GM23338 (cell line): ENCODE data around the gene TMEM179. TPM values are rescaled to one million over a fixed set of nuclear protein-coding genes. Genes with fewer than 3 reads are reported as not detected.

Experiments
- ATAC-seq: fragments of 200-7000 bp; cut with Tn5 transposase; 3 replicates; pipeline ENCODE4 v1.9.1; 2020
- DNase-seq: peaks from one replicate; pipeline ENCODE4 v3.0.0-alpha.2; 2015; ENCODE audit warnings: low spot score
- H2AFZ ChIP-seq: fragments of 200-600 bp; sonication (generic); 2 replicates; pipeline ENCODE4 v1.8.0; 2016; ENCODE audit warnings: antibody characterized with exemption, mild to moderate bottlenecking, moderate library complexity
- H3F3A ChIP-seq: fragments of 200-600 bp; sonication (generic); replicated peaks from 2 replicates; pipeline ENCODE4 v1.8.0; 2017; ENCODE audit warnings: antibody characterized with exemption, mixed run types, low read depth
- H3K27ac ChIP-seq: fragments of 200-600 bp; sonication (generic); 2 replicates; pipeline ENCODE4 v1.6.1; 2016; ENCODE audit warnings: low read depth
- H3K27me3 ChIP-seq: fragments of 200-600 bp; sonication (generic); 2 replicates; pipeline ENCODE4 v1.8.0; 2016; ENCODE audit warnings: mild to moderate bottlenecking, mixed run types, moderate library complexity; ENCODE audit not compliant: insufficient read depth
- H3K36me3 ChIP-seq: fragments of 200-600 bp; sonication (generic); 2 replicates; pipeline ENCODE4 v1.8.0; 2016; ENCODE audit warnings: mild to moderate bottlenecking; ENCODE audit not compliant: insufficient read depth
- H3K4me1 ChIP-seq: fragments of 200-600 bp; sonication (generic); 2 replicates; pipeline ENCODE4 v1.8.0; 2016; ENCODE audit warnings: mild to moderate bottlenecking, moderate library complexity; ENCODE audit not compliant: insufficient read depth
- H3K4me2 ChIP-seq: fragments of 200-600 bp; sonication (generic); 2 replicates; pipeline ENCODE4 v1.7.1; 2017; ENCODE audit warnings: mixed run types
- H3K4me3 ChIP-seq: fragments of 200-600 bp; sonication (generic); 2 replicates; pipeline ENCODE4 v1.6.1; 2016; ENCODE audit warnings: mixed run types
- H3K79me2 ChIP-seq: fragments of 200-600 bp; sonication (generic); replicated peaks from 2 replicates; pipeline ENCODE4 v1.8.0; 2017; ENCODE audit warnings: mild to moderate bottlenecking; ENCODE audit not compliant: insufficient read depth
- H3K9me2 ChIP-seq: fragments of 200-600 bp; sonication (generic); 2 replicates; pipeline ENCODE4 v1.8.0; 2017; ENCODE audit not compliant: insufficient read depth
- H4K20me1 ChIP-seq: fragments of 200-600 bp; sonication (generic); replicated peaks from 2 replicates; pipeline ENCODE4 v1.8.0; 2017; ENCODE audit warnings: mild to moderate bottlenecking; ENCODE audit not compliant: insufficient read depth
- H3K27ac Mint-ChIP-seq: 2 replicates; pipeline ENCODE4 v1.8.0; 2020; ENCODE audit warnings: inconsistent platforms, mild to moderate bottlenecking, moderate library complexity, mixed read lengths
- H3K27me3 Mint-ChIP-seq: 3 replicates; pipeline ENCODE4 v1.8.0; 2022; ENCODE audit warnings: low read depth, mild to moderate bottlenecking, moderate library complexity, mixed read lengths, inconsistent platforms; ENCODE audit not compliant: insufficient read depth, poor library complexity
- H3K36me3 Mint-ChIP-seq: 3 replicates; pipeline ENCODE4 v1.8.0; 2021; ENCODE audit warnings: low read depth, mild to moderate bottlenecking, inconsistent platforms, moderate library complexity, mixed read lengths
- H3K4me1 Mint-ChIP-seq: 3 replicates; pipeline ENCODE4 v1.8.0; 2020; ENCODE audit warnings: mild to moderate bottlenecking, inconsistent platforms, mixed read lengths
- H3K4me3 Mint-ChIP-seq: 3 replicates; pipeline ENCODE4 v1.8.0; 2021; ENCODE audit warnings: moderate library complexity, mild to moderate bottlenecking, inconsistent platforms, mixed read lengths
- H3K9me3 Mint-ChIP-seq: 3 replicates; pipeline ENCODE4 v1.8.0; 2020; ENCODE audit warnings: moderate library complexity, mild to moderate bottlenecking, inconsistent platforms, mixed read lengths
- EZH2 ChIP-seq: fragments of 200-600 bp; sonication (generic); IDR thresholded peaks from one replicate; pipeline ENCODE4 v1.8.0; 2017; ENCODE audit warnings: antibody characterized with exemption, mild to moderate bottlenecking, low read depth; ENCODE audit not compliant: unreplicated experiment
- JUNB ChIP-seq: IDR thresholded peaks from one replicate; pipeline ENCODE4 v1.6.1; 2016; ENCODE audit warnings: antibody characterized with exemption; ENCODE audit not compliant: unreplicated experiment
- STAT1 ChIP-seq: IDR thresholded peaks from one replicate; pipeline ENCODE4 v1.6.1; 2016; ENCODE audit warnings: antibody characterized with exemption; ENCODE audit not compliant: unreplicated experiment
- ZNF114 ChIP-seq: fragments of 250-450 bp; sonication (Bioruptor Pico); IDR thresholded peaks from 2 replicates; pipeline ENCODE4 v1.5.0; 2020; ENCODE audit warnings: mild to moderate bottlenecking, moderate library complexity
- polyA plus RNA-seq: library from polyadenylated mRNA; unstranded; fragments of >200 nt; fragmentation: Nextera tagmentation; extraction: Ambion mirVana; gene quantifications from 2 replicates; pipeline ENCODE4 v1.2.1, GENCODE V29; 2016
- total RNA-seq: library from RNA; depleted of rRNA; stranded (reverse); fragments of >200 nt; shearing (Covaris generic); gene quantifications from 2 replicates; pipeline ENCODE4 v1.2.3, GENCODE V29; 2014
- TF ChIP-seq, protein P1 (sequence below), 2 experiments: fragments of 200-600 bp in 1 of 2; sonication (generic) in 1 of 2; conservative IDR thresholded peaks; 2 replicates each; pipeline versions ENCODE4 v1.5.1 to v1.6.1; 2016 to 2017; ENCODE audit warnings: antibody characterized with exemption in 2 of 2, low read depth in 2 of 2, mild to moderate bottlenecking in 2 of 2, moderate library complexity in 1 of 2
- TF ChIP-seq, protein P2 (sequence below): fragments of 250-450 bp; sonication (Bioruptor Pico); IDR thresholded peaks from 2 replicates; pipeline ENCODE4 v1.5.0; 2020; ENCODE audit warnings: mild to moderate bottlenecking, moderate library complexity

Gene TMEM179
- total and polyA plus RNA-seq, 2 experiments from 2014 or later, result 1.0 to 4.8 TPM

DNA sequence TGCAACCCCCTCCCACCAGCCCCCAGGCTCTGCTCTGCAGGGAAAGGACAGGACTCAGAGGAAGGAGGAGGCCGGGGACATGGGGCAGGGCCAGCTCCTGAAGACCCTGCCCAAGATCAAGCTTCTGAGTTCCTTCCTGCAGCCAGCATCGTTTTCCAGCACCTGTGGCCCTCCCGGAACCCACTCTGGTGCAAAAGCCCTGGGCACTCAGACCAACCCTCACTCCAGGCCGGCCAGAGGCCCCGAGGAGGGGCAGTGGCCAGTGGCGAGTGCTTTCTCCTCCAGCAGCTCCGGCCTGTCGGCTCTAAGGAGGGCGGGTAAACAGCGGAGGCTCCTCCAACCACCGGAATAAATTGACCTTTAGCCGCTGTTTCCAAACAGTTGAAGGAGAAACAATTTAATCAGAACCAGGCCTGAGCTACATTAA is 10.8 kb downstream of the TMEM179 start:
- H3K27ac Mint-ChIP-seq, result no peak overlapping the region
- H3K36me3 Mint-ChIP-seq, result no peaks in the 10 kb centered on the region; the same call in 2 of the 3 replicates
- peaks cover 11% of the 10 kb centered on the region for H3K27me3 Mint-ChIP-seq
- no peaks in the 10 kb centered on the region for H3F3A ChIP-seq
- no peaks in the 10 kb centered on the region; the same call in 2 of the 3 replicates for H3K9me3 Mint-ChIP-seq
- no peak for DNase-seq
- H3K4me2 ChIP-seq, result no peak overlapping the region
- no peak overlapping the region; the same call in 1 of the 2 replicates for H3K27ac ChIP-seq
- no peaks in the 10 kb centered on the region for H3K9me2 ChIP-seq
- H3K79me2 ChIP-seq, result no peaks in the 10 kb centered on the region
- no peaks in the 10 kb centered on the region for H3K27me3 ChIP-seq
- H4K20me1 ChIP-seq, result no peaks in the 10 kb centered on the region
- no peak overlapping the region for H3K4me3 Mint-ChIP-seq
- H3K4me1 ChIP-seq, result no peaks in the 10 kb centered on the region
- H3K4me1 Mint-ChIP-seq, result no peaks in the 10 kb centered on the region; the same call in 2 of the 3 replicates
- no peak overlapping the region for H3K4me3 ChIP-seq
- no peak for TF ChIP-seq ZNF114 (CRISPR knock-in tag)
- TF ChIP-seq STAT1, result no peak
- no peak for TF ChIP-seq JUNB
- TF ChIP-seq, protein P1, sequence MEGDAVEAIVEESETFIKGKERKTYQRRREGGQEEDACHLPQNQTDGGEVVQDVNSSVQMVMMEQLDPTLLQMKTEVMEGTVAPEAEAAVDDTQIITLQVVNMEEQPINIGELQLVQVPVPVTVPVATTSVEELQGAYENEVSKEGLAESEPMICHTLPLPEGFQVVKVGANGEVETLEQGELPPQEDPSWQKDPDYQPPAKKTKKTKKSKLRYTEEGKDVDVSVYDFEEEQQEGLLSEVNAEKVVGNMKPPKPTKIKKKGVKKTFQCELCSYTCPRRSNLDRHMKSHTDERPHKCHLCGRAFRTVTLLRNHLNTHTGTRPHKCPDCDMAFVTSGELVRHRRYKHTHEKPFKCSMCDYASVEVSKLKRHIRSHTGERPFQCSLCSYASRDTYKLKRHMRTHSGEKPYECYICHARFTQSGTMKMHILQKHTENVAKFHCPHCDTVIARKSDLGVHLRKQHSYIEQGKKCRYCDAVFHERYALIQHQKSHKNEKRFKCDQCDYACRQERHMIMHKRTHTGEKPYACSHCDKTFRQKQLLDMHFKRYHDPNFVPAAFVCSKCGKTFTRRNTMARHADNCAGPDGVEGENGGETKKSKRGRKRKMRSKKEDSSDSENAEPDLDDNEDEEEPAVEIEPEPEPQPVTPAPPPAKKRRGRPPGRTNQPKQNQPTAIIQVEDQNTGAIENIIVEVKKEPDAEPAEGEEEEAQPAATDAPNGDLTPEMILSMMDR (conservative IDR thresholded peaks at IDR 0.05; ENCODE audit: low read depth in 2 of 2), result no peak
- no peak for TF ChIP-seq EZH2
- no peak for ATAC-seq
- no peaks in the 10 kb centered on the region for H3K36me3 ChIP-seq
- no peak overlapping the region for H2AFZ ChIP-seq

- Histone ChIP-seq H3K4me1 (no peaks in the 10 kb centered on the region), H3K36me3 (no peaks in the 10 kb centered on the region), H3K27me3 (no peaks in the 10 kb centered on the region), H2AFZ (no peak overlapping the region), H4K20me1 (no peaks in the 10 kb centered on the region), H3K4me3 (no peak overlapping the region), H3F3A (no peaks in the 10 kb centered on the region), H3K9me2 (no peaks in the 10 kb centered on the region), H3K27ac (no peak overlapping the region), H3K79me2 (no peaks in the 10 kb centered on the region), H3K4me2 (no peak overlapping the region)
- Mint-ChIP-seq H3K4me1 (no peaks in the 10 kb centered on the region; the same call in 2 of the 3 replicates), H3K36me3 (no peaks in the 10 kb centered on the region; the same call in 2 of the 3 replicates), H3K9me3 (no peaks in the 10 kb centered on the region; the same call in 2 of the 3 replicates), H3K27ac (no peak overlapping the region), H3K4me3 (no peak overlapping the region), H3K27me3 (peaks cover 10% of the 10 kb centered on the region)
- DNase-seq (peak; percentile 30), ATAC-seq (peak; percentile 53)
- TF ChIP-seq, protein P1 (conservative IDR thresholded peaks at IDR 0.05; ENCODE audit: low read depth in 2 of 2), result peak in 1 of 2 experiments; percentile 33; a peak in 2 of 4 replicates
- TF ChIP-seq, protein P2, sequence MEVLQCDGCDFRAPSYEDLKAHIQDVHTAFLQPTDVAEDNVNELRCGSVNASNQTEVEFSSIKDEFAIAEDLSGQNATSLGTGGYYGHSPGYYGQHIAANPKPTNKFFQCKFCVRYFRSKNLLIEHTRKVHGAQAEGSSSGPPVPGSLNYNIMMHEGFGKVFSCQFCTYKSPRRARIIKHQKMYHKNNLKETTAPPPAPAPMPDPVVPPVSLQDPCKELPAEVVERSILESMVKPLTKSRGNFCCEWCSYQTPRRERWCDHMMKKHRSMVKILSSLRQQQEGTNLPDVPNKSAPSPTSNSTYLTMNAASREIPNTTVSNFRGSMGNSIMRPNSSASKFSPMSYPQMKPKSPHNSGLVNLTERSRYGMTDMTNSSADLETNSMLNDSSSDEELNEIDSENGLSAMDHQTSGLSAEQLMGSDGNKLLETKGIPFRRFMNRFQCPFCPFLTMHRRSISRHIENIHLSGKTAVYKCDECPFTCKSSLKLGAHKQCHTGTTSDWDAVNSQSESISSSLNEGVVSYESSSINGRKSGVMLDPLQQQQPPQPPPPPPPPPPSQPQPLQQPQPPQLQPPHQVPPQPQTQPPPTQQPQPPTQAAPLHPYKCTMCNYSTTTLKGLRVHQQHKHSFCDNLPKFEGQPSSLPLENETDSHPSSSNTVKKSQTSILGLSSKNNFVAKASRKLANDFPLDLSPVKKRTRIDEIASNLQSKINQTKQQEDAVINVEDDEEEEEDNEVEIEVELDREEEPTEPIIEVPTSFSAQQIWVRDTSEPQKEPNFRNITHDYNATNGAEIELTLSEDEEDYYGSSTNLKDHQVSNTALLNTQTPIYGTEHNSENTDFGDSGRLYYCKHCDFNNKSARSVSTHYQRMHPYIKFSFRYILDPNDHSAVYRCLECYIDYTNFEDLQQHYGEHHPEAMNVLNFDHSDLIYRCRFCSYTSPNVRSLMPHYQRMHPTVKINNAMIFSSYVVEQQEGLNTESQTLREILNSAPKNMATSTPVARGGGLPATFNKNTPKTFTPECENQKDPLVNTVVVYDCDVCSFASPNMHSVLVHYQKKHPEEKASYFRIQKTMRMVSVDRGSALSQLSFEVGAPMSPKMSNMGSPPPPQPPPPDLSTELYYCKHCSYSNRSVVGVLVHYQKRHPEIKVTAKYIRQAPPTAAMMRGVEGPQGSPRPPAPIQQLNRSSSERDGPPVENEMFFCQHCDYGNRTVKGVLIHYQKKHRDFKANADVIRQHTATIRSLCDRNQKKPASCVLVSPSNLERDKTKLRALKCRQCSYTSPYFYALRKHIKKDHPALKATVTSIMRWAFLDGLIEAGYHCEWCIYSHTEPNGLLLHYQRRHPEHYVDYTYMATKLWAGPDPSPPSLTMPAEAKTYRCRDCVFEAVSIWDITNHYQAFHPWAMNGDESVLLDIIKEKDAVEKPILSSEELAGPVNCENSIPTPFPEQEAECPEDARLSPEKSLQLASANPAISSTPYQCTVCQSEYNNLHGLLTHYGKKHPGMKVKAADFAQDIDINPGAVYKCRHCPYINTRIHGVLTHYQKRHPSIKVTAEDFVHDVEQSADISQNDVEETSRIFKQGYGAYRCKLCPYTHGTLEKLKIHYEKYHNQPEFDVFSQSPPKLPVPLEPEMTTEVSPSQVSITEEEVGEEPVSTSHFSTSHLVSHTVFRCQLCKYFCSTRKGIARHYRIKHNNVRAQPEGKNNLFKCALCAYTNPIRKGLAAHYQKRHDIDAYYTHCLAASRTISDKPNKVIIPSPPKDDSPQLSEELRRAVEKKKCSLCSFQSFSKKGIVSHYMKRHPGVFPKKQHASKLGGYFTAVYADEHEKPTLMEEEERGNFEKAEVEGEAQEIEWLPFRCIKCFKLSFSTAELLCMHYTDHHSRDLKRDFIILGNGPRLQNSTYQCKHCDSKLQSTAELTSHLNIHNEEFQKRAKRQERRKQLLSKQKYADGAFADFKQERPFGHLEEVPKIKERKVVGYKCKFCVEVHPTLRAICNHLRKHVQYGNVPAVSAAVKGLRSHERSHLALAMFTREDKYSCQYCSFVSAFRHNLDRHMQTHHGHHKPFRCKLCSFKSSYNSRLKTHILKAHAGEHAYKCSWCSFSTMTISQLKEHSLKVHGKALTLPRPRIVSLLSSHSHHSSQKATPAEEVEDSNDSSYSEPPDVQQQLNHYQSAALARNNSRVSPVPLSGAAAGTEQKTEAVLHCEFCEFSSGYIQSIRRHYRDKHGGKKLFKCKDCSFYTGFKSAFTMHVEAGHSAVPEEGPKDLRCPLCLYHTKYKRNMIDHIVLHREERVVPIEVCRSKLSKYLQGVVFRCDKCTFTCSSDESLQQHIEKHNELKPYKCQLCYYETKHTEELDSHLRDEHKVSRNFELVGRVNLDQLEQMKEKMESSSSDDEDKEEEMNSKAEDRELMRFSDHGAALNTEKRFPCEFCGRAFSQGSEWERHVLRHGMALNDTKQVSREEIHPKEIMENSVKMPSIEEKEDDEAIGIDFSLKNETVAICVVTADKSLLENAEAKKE, result no peak
Observed at GRCh38 chr14:104593241-104593701, 11.3 kb downstream of the TMEM179 start.
